Activated CD4-positive, alpha-beta T cell treated with anti-CD3 and anti-CD28 coated beads, Interleukin-2, amount 10 ng/mL, durations not matched to agents 7 days and 5 days (primary cell): ENCODE measurements around the gene ZEB2. TPM values are rescaled to one million over a fixed set of nuclear protein-coding genes. Genes with fewer than 3 reads are reported as not detected.

Experiments
- CTCF ChIA-PET: fragments of 350-600 bp; sonication (Branson Sonifier 250); formaldehyde crosslinking; loops from one replicate; lab custom pipeline; 2021; ENCODE audit warnings: antibody characterized with exemption; lab: Charles Lee
- POLR2A ChIA-PET: fragments of 350-600 bp; sonication (Branson Sonifier 250); formaldehyde crosslinking; loops from one replicate; lab custom pipeline; 2021; ENCODE audit warnings: antibody characterized with exemption; lab: Charles Lee
- DNase-seq: peaks from one replicate; pipeline ENCODE4 v3.0.0-alpha.2; 2020
- H3K27ac Mint-ChIP-seq: one replicate; pipeline ENCODE4 v1.8.0; 2021; ENCODE audit warnings: mild to moderate bottlenecking, moderate library complexity, mixed read lengths
- H3K27me3 Mint-ChIP-seq: one replicate; pipeline ENCODE4 v1.8.0; 2021; ENCODE audit warnings: mixed read lengths
- H3K36me3 Mint-ChIP-seq: one replicate; pipeline ENCODE4 v1.8.0; 2021; ENCODE audit warnings: low read depth, mixed read lengths
- H3K4me1 Mint-ChIP-seq: one replicate; pipeline ENCODE4 v1.8.0; 2021; ENCODE audit warnings: mixed read lengths
- H3K4me3 Mint-ChIP-seq: one replicate; pipeline ENCODE4 v1.8.0; 2021; ENCODE audit warnings: mild to moderate bottlenecking, moderate library complexity, mixed read lengths
- H3K9me3 Mint-ChIP-seq: one replicate; pipeline ENCODE4 v1.8.0; 2021; ENCODE audit warnings: mixed read lengths
- total RNA-seq, 2 experiments: library from RNA; stranded (reverse); gene quantifications; one replicate each; pipeline ENCODE4 v1.2.3, GENCODE V29; 2021

Gene ZEB2
- total RNA-seq, 2 experiments from 2014 or later = 3.3 to 3.5 TPM

GRCh38 chr2:144456680-144457079 lies 63.2 kb downstream of the ZEB2 start:
- Mint-ChIP-seq H3K27ac (no peak overlapping the region), H3K27me3 (peaks cover 23% of the 10 kb centered on the region)
- CTCF ChIA-PET = interaction anchor here (0.6 kb wide), 1 partner anchor 1299 kb away, joined by 3 read pairs; no protein-coding TSS in a partner anchor

GRCh38 chr2:144455987-144456386 lies 63.9 kb downstream of the ZEB2 start:
- Mint-ChIP-seq H3K4me1 (peaks cover 19% of the 10 kb centered on the region), H3K9me3 (no peaks in the 10 kb centered on the region), H3K27ac (no peak overlapping the region), H3K4me3 (no peak overlapping the region), H3K27me3 (peaks cover 23% of the 10 kb centered on the region), H3K36me3 (no peaks in the 10 kb centered on the region)
- CTCF ChIA-PET = interaction anchor here (0.6 to 2.9 kb wide), 2 partner anchors 22 to 1298 kb away, joined by 3 to 6 read pairs; no protein-coding TSS in a partner anchor
- POLR2A ChIA-PET = no interaction called here
- DNase-seq = no peak

More at GRCh38 chr2:144456680-144457079, 63.2 kb downstream of the ZEB2 start:
- Mint-ChIP-seq H3K4me1 (peaks cover 19% of the 10 kb centered on the region), H3K36me3 (no peaks in the 10 kb centered on the region), H3K4me3 (no peak overlapping the region), H3K9me3 (no peaks in the 10 kb centered on the region)
- POLR2A ChIA-PET = no interaction called here
- DNase-seq = no peak

GRCh38 chr2:144454466-144455287 lies 65.2 kb downstream of the ZEB2 start:
- ChIA-PET POLR2A (interaction anchor here (0.6 kb wide), 1 partner anchor 66 kb away, joined by 3 read pairs; no protein-coding TSS in a partner anchor), CTCF (interaction anchor here (2.9 kb wide), 1 partner anchor 23 kb away, joined by 6 read pairs; no protein-coding TSS in a partner anchor)
- no peaks in the 10 kb centered on the region for H3K36me3 Mint-ChIP-seq
- no peaks in the 10 kb centered on the region for H3K9me3 Mint-ChIP-seq
- no peak overlapping the region for H3K4me3 Mint-ChIP-seq
- peaks cover 23% of the 10 kb centered on the region for H3K27me3 Mint-ChIP-seq
- no peak for DNase-seq
- peaks cover 15% of the 10 kb centered on the region for H3K4me1 Mint-ChIP-seq
- no peak overlapping the region for H3K27ac Mint-ChIP-seq

- Mint-ChIP-seq H3K27me3 (peaks cover 23% of the 10 kb centered on the region), H3K9me3 (no peaks in the 10 kb centered on the region), H3K27ac (no peak overlapping the region), H3K36me3 (no peaks in the 10 kb centered on the region), H3K4me1 (peaks cover 14% of the 10 kb centered on the region), H3K4me3 (no peak overlapping the region)
- ChIA-PET CTCF (interaction anchor here (1.0 to 2.9 kb wide), 2 partner anchors 21 to 24 kb away, joined by 4 to 6 read pairs; no protein-coding TSS in a partner anchor), POLR2A (interaction anchor here (0.6 kb wide), 1 partner anchor 713 kb away, joined by 9 read pairs; no protein-coding TSS in a partner anchor)
- DNase-seq = no peak
These were observed 66.3 kb downstream of the ZEB2 start for GRCh38 chr2:144453486-144454158.

- Mint-ChIP-seq H3K27me3 (peaks cover 23% of the 10 kb centered on the region), H3K4me3 (no peak overlapping the region), H3K9me3 (no peaks in the 10 kb centered on the region), H3K4me1 (peaks cover 14% of the 10 kb centered on the region), H3K36me3 (no peaks in the 10 kb centered on the region), H3K27ac (no peak overlapping the region)
- POLR2A ChIA-PET = interaction anchor here (0.6 kb wide), 1 partner anchor 713 kb away, joined by 9 read pairs; no protein-coding TSS in a partner anchor
- CTCF ChIA-PET = interaction anchor here (0.5 to 2.9 kb wide), 3 partner anchors 20 to 66 kb away, joined by 4 to 6 read pairs (median 4); no protein-coding TSS in a partner anchor
- no peak for DNase-seq
These were observed 67.0 kb downstream of the ZEB2 start for GRCh38 chr2:144452989-144453336.

- no peaks in the 10 kb centered on the region for H3K9me3 Mint-ChIP-seq
- no peak overlapping the region for H3K4me3 Mint-ChIP-seq
- no peak overlapping the region for H3K27ac Mint-ChIP-seq
- ChIA-PET POLR2A (no interaction called here), CTCF (interaction anchor here (0.5 to 1.0 kb wide), 3 partner anchors 20 to 1101 kb away, joined by 3 to 4 read pairs (median 4); no protein-coding TSS in a partner anchor)
- peaks cover 23% of the 10 kb centered on the region for H3K27me3 Mint-ChIP-seq
- H3K36me3 Mint-ChIP-seq = no peaks in the 10 kb centered on the region
- H3K4me1 Mint-ChIP-seq = peaks cover 14% of the 10 kb centered on the region
- DNase-seq = no peak
These were observed 67.5 kb downstream of the ZEB2 start for GRCh38 chr2:144452169-144452988.

GRCh38 chr2:144451443-144451842 lies 68.5 kb downstream of the ZEB2 start:
- Mint-ChIP-seq H3K27ac (no peak overlapping the region), H3K4me3 (no peak overlapping the region), H3K27me3 (peaks cover 20% of the 10 kb centered on the region), H3K36me3 (no peaks in the 10 kb centered on the region), H3K4me1 (peaks cover 14% of the 10 kb centered on the region), H3K9me3 (peaks cover 2% of the 10 kb centered on the region)
- no peak for DNase-seq
- CTCF ChIA-PET = interaction anchor here (0.7 kb wide), 1 partner anchor 1100 kb away, joined by 3 read pairs; no protein-coding TSS in a partner anchor
- POLR2A ChIA-PET = no interaction called here

GRCh38 chr2:144449028-144449406 lies 70.9 kb downstream of the ZEB2 start:
- H3K4me3 Mint-ChIP-seq = no peak overlapping the region
- H3K9me3 Mint-ChIP-seq = peaks cover 2% of the 10 kb centered on the region
- peaks cover 14% of the 10 kb centered on the region for H3K27me3 Mint-ChIP-seq
- POLR2A ChIA-PET = no interaction called here
- DNase-seq = no peak
- no peak overlapping the region for H3K27ac Mint-ChIP-seq
- no peaks in the 10 kb centered on the region for H3K36me3 Mint-ChIP-seq
- CTCF ChIA-PET = interaction anchor here (1.0 to 1.4 kb wide), 2 partner anchors 11 to 23 kb away, joined by 3 read pairs; no protein-coding TSS in a partner anchor
- peaks cover 3% of the 10 kb centered on the region for H3K4me1 Mint-ChIP-seq

- ChIA-PET CTCF (interaction anchor here (1.4 kb wide), 1 partner anchor 22 kb away, joined by 3 read pairs; no protein-coding TSS in a partner anchor), POLR2A (no interaction called here)
- peaks cover 2% of the 10 kb centered on the region for H3K9me3 Mint-ChIP-seq
- peaks cover 14% of the 10 kb centered on the region for H3K27me3 Mint-ChIP-seq
- no peak for DNase-seq
- no peak overlapping the region for H3K27ac Mint-ChIP-seq
- no peaks in the 10 kb centered on the region for H3K36me3 Mint-ChIP-seq
- peaks cover 3% of the 10 kb centered on the region for H3K4me1 Mint-ChIP-seq
- no peak overlapping the region for H3K4me3 Mint-ChIP-seq
These were observed 71.4 kb downstream of the ZEB2 start for GRCh38 chr2:144448389-144449027.

- no peak overlapping the region for H3K27ac Mint-ChIP-seq
- peaks cover 3% of the 10 kb centered on the region for H3K4me1 Mint-ChIP-seq
- peaks cover 13% of the 10 kb centered on the region for H3K27me3 Mint-ChIP-seq
- DNase-seq = no peak
- POLR2A ChIA-PET = no interaction called here
- CTCF ChIA-PET = interaction anchor here (0.6 kb wide), 1 partner anchor 53 kb away, joined by 5 read pairs; no protein-coding TSS in a partner anchor
- no peak overlapping the region for H3K4me3 Mint-ChIP-seq
- H3K9me3 Mint-ChIP-seq = peaks cover 2% of the 10 kb centered on the region
- no peaks in the 10 kb centered on the region for H3K36me3 Mint-ChIP-seq
These were observed 72.4 kb downstream of the ZEB2 start for GRCh38 chr2:144447535-144447934.

- ChIA-PET CTCF (no interaction called here), POLR2A (no interaction called here)
- Mint-ChIP-seq H3K36me3 (no peaks in the 10 kb centered on the region), H3K27me3 (peaks cover 4% of the 10 kb centered on the region), H3K4me3 (no peak overlapping the region), H3K9me3 (peaks cover 2% of the 10 kb centered on the region), H3K27ac (no peak overlapping the region), H3K4me1 (no peaks in the 10 kb centered on the region)
- DNase-seq = no peak
These were observed 73.8 kb downstream of the ZEB2 start for GRCh38 chr2:144446136-144446535.
